SJCRH30 (cell line): ENCODE results near the gene TBC1D19. TPM values are rescaled to one million over a fixed set of nuclear protein-coding genes. Genes with fewer than 3 reads are reported as not detected.
"Not testable (repeated sequence)": the region's sequence is repeated elsewhere in the genome, so short reads cannot be mapped to it uniquely, and the experiment has no call there.

Source experiments
- DNase-seq, 2 experiments: peaks; one replicate each; pipeline ENCODE4 v3.0.0-alpha.2; 2015 to 2020
- H3K27ac ChIP-seq: fragments of 250-450 bp; sonication (Bioruptor Pico); 2 replicates; pipeline ENCODE4 v1.5.1; 2020; ENCODE audit warnings: mild to moderate bottlenecking, moderate library complexity
- H3K27me3 ChIP-seq: fragments of 250-450 bp; sonication (Bioruptor Pico); 2 replicates; pipeline ENCODE4 v1.5.1; 2020; ENCODE audit warnings: mild to moderate bottlenecking, moderate library complexity
- H3K36me3 ChIP-seq: fragments of 250-450 bp; sonication (Bioruptor Pico); 2 replicates; pipeline ENCODE4 v1.5.1; 2020; ENCODE audit warnings: mild to moderate bottlenecking, moderate library complexity
- H3K4me1 ChIP-seq: fragments of 250-450 bp; sonication (Bioruptor Pico); 2 replicates; pipeline ENCODE4 v1.5.1; 2020; ENCODE audit warnings: mild to moderate bottlenecking, moderate library complexity
- H3K4me3 ChIP-seq: fragments of 250-450 bp; sonication (Bioruptor Pico); 2 replicates; pipeline ENCODE4 v1.5.1; 2020; ENCODE audit warnings: mild to moderate bottlenecking, moderate library complexity
- H3K9me3 ChIP-seq: fragments of 250-450 bp; sonication (Bioruptor Pico); replicated peaks from 2 replicates; pipeline ENCODE4 v1.5.1; 2020; ENCODE audit warnings: mild to moderate bottlenecking, moderate library complexity
- total RNA-seq: library from RNA; depleted of rRNA; stranded (reverse); fragments of >200 nt; shearing (Covaris generic); gene quantifications from 2 replicates; pipeline ENCODE4 v1.2.3, GENCODE V29; 2014; rRNA removed

TBC1D19 gene
- 12.5 and 13.1 TPM in 2 replicates for total RNA-seq

- Histone ChIP-seq H3K27me3 (no peaks in the 10 kb centered on the region), H3K9me3 (no peaks in the 10 kb centered on the region), H3K36me3 (no peaks in the 10 kb centered on the region), H3K4me1 (no peaks in the 10 kb centered on the region; the same call in 1 of the 2 replicates), H3K27ac (peak within 1 kb of the TSS; percentile 39), H3K4me3 (peak within 1 kb of the TSS; percentile 73)
- DNase-seq = peak; percentile 92 to 95
Observed at GRCh38 chr4:26583865-26584652, at the start of gene TBC1D19. Gene TBC1D19, plus strand, starts transcription at chr4:26584084. Its CDS starts 110 bp downstream, at chr4:26584194.

- H3K9me3 ChIP-seq = peaks cover 11% of the 10 kb centered on the region
- no peak overlapping the region for H3K27ac ChIP-seq
- no peaks in the 10 kb centered on the region for H3K4me1 ChIP-seq
- H3K27me3 ChIP-seq = no peaks in the 10 kb centered on the region
- no peak overlapping the region for H3K4me3 ChIP-seq
- H3K36me3 ChIP-seq = no peaks in the 10 kb centered on the region
- DNase-seq = no peak
Observed at GRCh38 chr4:26542991-26543390, 40.9 kb upstream of the TBC1D19 start.

GRCh38 chr4:26544421-26544820, 39.5 kb upstream of the TBC1D19 start:
- Histone ChIP-seq H3K4me1 (no peaks in the 10 kb centered on the region), H3K27me3 (no peaks in the 10 kb centered on the region), H3K36me3 (no peaks in the 10 kb centered on the region), H3K27ac (no peak overlapping the region), H3K9me3 (peaks cover 13% of the 10 kb centered on the region), H3K4me3 (no peak overlapping the region)
- no peak for DNase-seq

- H3K4me3 ChIP-seq, H3K27ac ChIP-seq, H3K4me1 ChIP-seq, DNase-seq, H3K36me3 ChIP-seq, H3K27me3 ChIP-seq: not testable (repeated sequence)
- peaks cover 13% of the 10 kb centered on the region for H3K9me3 ChIP-seq
Observed at GRCh38 chr4:26548379-26548778, 35.5 kb upstream of the TBC1D19 start.

- Histone ChIP-seq H3K27me3 (no peaks in the 10 kb centered on the region), H3K9me3 (peaks cover 25% of the 10 kb centered on the region), H3K36me3 (no peaks in the 10 kb centered on the region), H3K4me3 (no peak overlapping the region), H3K4me1 (peaks cover 9% of the 10 kb centered on the region), H3K27ac (peak overlapping the region; percentile 58)
- peak; percentile 89 to 90 for DNase-seq
Observed at GRCh38 chr4:26557164-26557563, 26.7 kb upstream of the TBC1D19 start.

- peak overlapping the region; percentile 58; the same call in 1 of the 2 replicates for H3K27ac ChIP-seq
- no peaks in the 10 kb centered on the region for H3K36me3 ChIP-seq
- H3K27me3 ChIP-seq = no peaks in the 10 kb centered on the region
- peaks cover 9% of the 10 kb centered on the region for H3K4me1 ChIP-seq
- DNase-seq = no peak
- H3K9me3 ChIP-seq = peaks cover 25% of the 10 kb centered on the region
- no peak overlapping the region for H3K4me3 ChIP-seq
Observed at GRCh38 chr4:26558166-26558895, 25.6 kb upstream of the TBC1D19 start.

GRCh38 chr4:26566133-26566532, 17.8 kb upstream of the TBC1D19 start:
- H3K27ac ChIP-seq = peak overlapping the region; percentile 60
- H3K4me1 ChIP-seq = peaks cover 61% of the 10 kb centered on the region
- H3K27me3 ChIP-seq = no peaks in the 10 kb centered on the region
- no peaks in the 10 kb centered on the region for H3K36me3 ChIP-seq
- no peak overlapping the region for H3K4me3 ChIP-seq
- peak in 1 of 2 experiments; percentile 54 for DNase-seq
- H3K9me3 ChIP-seq = peaks cover 3% of the 10 kb centered on the region; the same call in 1 of the 2 replicates

- Histone ChIP-seq H3K36me3 (no peaks in the 10 kb centered on the region), H3K4me3 (no peak overlapping the region; the same call in 1 of the 2 replicates), H3K27me3 (no peaks in the 10 kb centered on the region), H3K27ac (peak overlapping the region; percentile 87), H3K9me3 (no peaks in the 10 kb centered on the region), H3K4me1 (peaks cover 74% of the 10 kb centered on the region)
- DNase-seq = peak in 1 of 2 experiments; percentile 72
Observed at GRCh38 chr4:26568446-26568994, 15.4 kb upstream of the TBC1D19 start.

- peak in 1 of 2 experiments; percentile 27 for DNase-seq
- Histone ChIP-seq H3K36me3 (no peaks in the 10 kb centered on the region), H3K27ac (peak overlapping the region; percentile 4; the same call in 1 of the 2 replicates), H3K9me3 (no peaks in the 10 kb centered on the region), H3K27me3 (no peaks in the 10 kb centered on the region), H3K4me3 (no peak overlapping the region), H3K4me1 (peaks cover 72% of the 10 kb centered on the region)
Observed at GRCh38 chr4:26570596-26570995, 13.3 kb upstream of the TBC1D19 start.

GRCh38 chr4:26573389-26573794, 10.5 kb upstream of the TBC1D19 start:
- Histone ChIP-seq H3K9me3 (no peaks in the 10 kb centered on the region; the same call in 1 of the 2 replicates), H3K27ac (no peak overlapping the region)
- peak; percentile 24 to 42 for DNase-seq

GRCh38 chr4:26574563-26574962, 9.3 kb upstream of the TBC1D19 start:
- no peak for DNase-seq
- Histone ChIP-seq H3K4me1 (peaks cover 36% of the 10 kb centered on the region), H3K36me3 (no peaks in the 10 kb centered on the region), H3K27me3 (no peaks in the 10 kb centered on the region), H3K9me3 (no peaks in the 10 kb centered on the region; the same call in 1 of the 2 replicates), H3K27ac (no peak overlapping the region), H3K4me3 (no peak overlapping the region)

More at GRCh38 chr4:26573389-26573794, 10.5 kb upstream of the TBC1D19 start:
- Histone ChIP-seq H3K4me3 (no peak overlapping the region), H3K36me3 (no peaks in the 10 kb centered on the region), H3K4me1 (peaks cover 48% of the 10 kb centered on the region), H3K27me3 (no peaks in the 10 kb centered on the region)

GRCh38 chr4:26576231-26576739, 7.6 kb upstream of the TBC1D19 start:
- Histone ChIP-seq H3K36me3 (no peaks in the 10 kb centered on the region), H3K27me3 (no peaks in the 10 kb centered on the region)

GRCh38 chr4:26577066-26577465, 6.8 kb upstream of the TBC1D19 start:
- no peak overlapping the region for H3K27ac ChIP-seq
- DNase-seq = no peak

More at GRCh38 chr4:26576231-26576739, 7.6 kb upstream of the TBC1D19 start:
- Histone ChIP-seq H3K4me1 (peaks cover 19% of the 10 kb centered on the region), H3K9me3 (no peaks in the 10 kb centered on the region; the same call in 1 of the 2 replicates), H3K27ac (no peak overlapping the region), H3K4me3 (no peak overlapping the region)
- no peak for DNase-seq

GRCh38 chr4:26579169-26579568, 4.7 kb upstream of the TBC1D19 start:
- DNase-seq = no peak
- Histone ChIP-seq H3K27me3 (no peaks in the 10 kb centered on the region), H3K4me3 (no peak overlapping the region), H3K27ac (no peak overlapping the region), H3K9me3 (no peaks in the 10 kb centered on the region; the same call in 1 of the 2 replicates), H3K36me3 (no peaks in the 10 kb centered on the region), H3K4me1 (peaks cover 3% of the 10 kb centered on the region; the same call in 1 of the 2 replicates)

More at GRCh38 chr4:26577066-26577465, 6.8 kb upstream of the TBC1D19 start:
- Histone ChIP-seq H3K27me3 (no peaks in the 10 kb centered on the region), H3K4me1 (peaks cover 14% of the 10 kb centered on the region), H3K36me3 (no peaks in the 10 kb centered on the region), H3K9me3 (no peaks in the 10 kb centered on the region; the same call in 1 of the 2 replicates), H3K4me3 (no peak overlapping the region)
